Measurements from ENCODE around the gene SGK2.

The SGK2 gene

DNA sequence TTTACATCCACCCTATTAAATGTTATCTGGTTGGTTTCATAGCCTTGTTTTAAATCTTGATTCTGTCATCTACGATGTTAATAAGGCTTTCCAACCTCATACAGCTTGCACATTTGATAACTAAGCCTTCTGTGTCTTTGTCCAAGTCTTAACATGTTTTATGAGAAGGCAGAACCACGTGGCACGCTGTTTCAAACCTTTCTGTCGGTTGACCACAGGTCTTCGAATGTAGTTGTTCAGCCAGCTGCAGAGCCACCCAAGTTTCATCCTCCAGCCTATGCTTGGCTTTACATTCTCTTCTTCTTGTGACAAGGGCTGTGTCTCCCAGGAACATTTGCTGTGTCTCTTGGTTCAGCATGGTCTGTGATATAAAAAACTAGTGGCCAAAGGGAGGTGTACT lies 15.7 kb upstream of the SGK2 start:
- H3K4me3 ChIP-seq (IDR thresholded peaks at IDR 0.05; ENCODE audit: insufficient read depth, low read depth, low read length), result no peak overlapping the region
- H3K4me2 ChIP-seq, result peak overlapping the region; percentile 37
- peak overlapping the region; percentile 50 for H3K27ac ChIP-seq
- H4K20me1 ChIP-seq (ENCODE audit: insufficient read depth), result no peaks in the 10 kb centered on the region
- no peak overlapping the region for H3K9ac ChIP-seq
- H3K79me2 ChIP-seq (ENCODE audit: insufficient read depth, low read depth), result no peaks in the 10 kb centered on the region
- TF ChIP-seq, protein P1, sequence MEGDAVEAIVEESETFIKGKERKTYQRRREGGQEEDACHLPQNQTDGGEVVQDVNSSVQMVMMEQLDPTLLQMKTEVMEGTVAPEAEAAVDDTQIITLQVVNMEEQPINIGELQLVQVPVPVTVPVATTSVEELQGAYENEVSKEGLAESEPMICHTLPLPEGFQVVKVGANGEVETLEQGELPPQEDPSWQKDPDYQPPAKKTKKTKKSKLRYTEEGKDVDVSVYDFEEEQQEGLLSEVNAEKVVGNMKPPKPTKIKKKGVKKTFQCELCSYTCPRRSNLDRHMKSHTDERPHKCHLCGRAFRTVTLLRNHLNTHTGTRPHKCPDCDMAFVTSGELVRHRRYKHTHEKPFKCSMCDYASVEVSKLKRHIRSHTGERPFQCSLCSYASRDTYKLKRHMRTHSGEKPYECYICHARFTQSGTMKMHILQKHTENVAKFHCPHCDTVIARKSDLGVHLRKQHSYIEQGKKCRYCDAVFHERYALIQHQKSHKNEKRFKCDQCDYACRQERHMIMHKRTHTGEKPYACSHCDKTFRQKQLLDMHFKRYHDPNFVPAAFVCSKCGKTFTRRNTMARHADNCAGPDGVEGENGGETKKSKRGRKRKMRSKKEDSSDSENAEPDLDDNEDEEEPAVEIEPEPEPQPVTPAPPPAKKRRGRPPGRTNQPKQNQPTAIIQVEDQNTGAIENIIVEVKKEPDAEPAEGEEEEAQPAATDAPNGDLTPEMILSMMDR (conservative IDR thresholded peaks at IDR 0.05; ENCODE audit: low read depth, low read length), result no peak
- H2AFZ ChIP-seq (ENCODE audit: low read depth), result 0 out of 2 replicates have a peak overlapping the region, but pooled peaks have one; percentile 1
- peaks cover 35% of the 10 kb centered on the region for H3K4me1 ChIP-seq (ENCODE audit: low read depth, poor library complexity, severe bottlenecking)
- H3K27me3 ChIP-seq (ENCODE audit: insufficient read depth, low read depth), result no peaks in the 10 kb centered on the region
- H3K36me3 ChIP-seq (ENCODE audit: insufficient read depth), result no peaks in the 10 kb centered on the region

DNA sequence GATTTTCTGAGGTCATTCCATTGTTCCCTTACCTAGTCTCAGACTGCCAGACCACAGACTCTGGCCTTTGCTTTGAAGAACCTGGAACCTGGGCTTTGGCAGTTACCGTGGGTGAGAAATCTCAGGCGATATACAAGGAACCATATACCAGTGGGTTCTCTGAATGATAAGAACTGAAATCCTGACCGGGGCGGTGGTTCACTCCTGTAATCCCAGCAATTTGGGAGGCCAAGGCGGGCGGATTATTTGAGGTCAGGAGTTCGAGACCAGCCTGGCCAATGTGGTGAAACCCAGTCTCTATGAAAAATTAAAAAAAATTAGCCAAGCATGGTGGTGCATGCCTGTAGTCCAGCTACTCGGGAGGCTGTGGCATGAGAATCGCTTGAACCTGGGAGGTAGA lies 14.3 kb upstream of the SGK2 start:
- Histone ChIP-seq H3K79me2 (ENCODE audit: insufficient read depth, low read depth) (no peaks in the 10 kb centered on the region), H3K27ac (no peak overlapping the region; the same call in 1 of the 2 replicates), H3K4me3 (IDR thresholded peaks at IDR 0.05; ENCODE audit: insufficient read depth, low read depth, low read length) (no peak overlapping the region), H3K27me3 (ENCODE audit: insufficient read depth, low read depth) (no peaks in the 10 kb centered on the region), H3K4me2 (peak overlapping the region; percentile 37; the same call in 1 of the 2 replicates), H3K36me3 (ENCODE audit: insufficient read depth) (no peaks in the 10 kb centered on the region), H2AFZ (ENCODE audit: low read depth) (no peak overlapping the region), H4K20me1 (ENCODE audit: insufficient read depth) (no peaks in the 10 kb centered on the region), H3K4me1 (ENCODE audit: low read depth, poor library complexity, severe bottlenecking) (peaks cover 30% of the 10 kb centered on the region), H3K9ac (no peak overlapping the region)
- TF ChIP-seq, protein P1 (conservative IDR thresholded peaks at IDR 0.05; ENCODE audit: low read depth, low read length), result no peak

DNA sequence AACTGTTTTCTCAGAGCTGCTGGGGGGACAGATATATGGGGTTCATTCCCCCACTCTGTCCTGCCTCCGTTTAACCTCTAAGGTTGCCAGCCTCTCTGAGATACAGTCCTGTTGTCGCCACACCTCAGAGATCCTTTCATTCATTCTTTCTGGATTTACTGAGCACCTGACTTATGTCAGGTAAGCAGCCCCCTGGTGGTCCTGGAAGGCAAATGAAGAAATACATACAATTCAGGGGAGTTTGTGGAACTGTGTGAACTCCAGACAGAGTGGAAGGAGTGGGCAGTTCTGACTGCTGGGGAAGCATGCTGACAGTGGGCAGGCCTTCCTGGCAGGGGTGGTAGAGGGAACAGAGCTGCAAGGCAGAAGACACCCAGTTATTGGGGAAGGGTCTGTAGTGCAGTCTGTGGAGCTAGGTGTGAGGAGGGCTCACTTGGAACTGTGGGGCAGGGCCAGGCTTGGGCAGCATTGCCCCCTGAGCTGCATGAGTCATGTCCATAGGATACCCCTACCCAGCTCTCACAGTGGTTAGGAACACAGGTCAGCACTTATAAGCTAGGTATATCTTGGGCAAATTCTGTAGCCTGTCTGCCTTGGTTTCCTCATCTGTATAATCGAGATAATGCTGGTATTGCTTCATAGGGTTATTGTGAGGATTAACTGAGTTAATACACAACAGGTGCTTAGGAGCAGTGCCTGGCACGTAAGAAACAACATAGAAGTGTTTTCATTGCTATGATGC lies 12.8 kb upstream of the SGK2 start:
- TF ChIP-seq, protein P1 (conservative IDR thresholded peaks at IDR 0.05; ENCODE audit: low read depth, low read length), result 0 out of 2 replicates have a peak, but pooled peaks have one; percentile 22
- Histone ChIP-seq H3K4me3 (IDR thresholded peaks at IDR 0.05; ENCODE audit: insufficient read depth, low read depth, low read length) (no peak overlapping the region), H2AFZ (ENCODE audit: low read depth) (no peak overlapping the region), H3K4me2 (no peak overlapping the region), H3K79me2 (ENCODE audit: insufficient read depth, low read depth) (no peaks in the 10 kb centered on the region), H3K4me1 (ENCODE audit: low read depth, poor library complexity, severe bottlenecking) (peaks cover 30% of the 10 kb centered on the region), H4K20me1 (ENCODE audit: insufficient read depth) (no peaks in the 10 kb centered on the region), H3K36me3 (ENCODE audit: insufficient read depth) (no peaks in the 10 kb centered on the region), H3K9ac (no peak overlapping the region), H3K27me3 (ENCODE audit: insufficient read depth, low read depth) (no peaks in the 10 kb centered on the region), H3K27ac (no peak overlapping the region)

DNA sequence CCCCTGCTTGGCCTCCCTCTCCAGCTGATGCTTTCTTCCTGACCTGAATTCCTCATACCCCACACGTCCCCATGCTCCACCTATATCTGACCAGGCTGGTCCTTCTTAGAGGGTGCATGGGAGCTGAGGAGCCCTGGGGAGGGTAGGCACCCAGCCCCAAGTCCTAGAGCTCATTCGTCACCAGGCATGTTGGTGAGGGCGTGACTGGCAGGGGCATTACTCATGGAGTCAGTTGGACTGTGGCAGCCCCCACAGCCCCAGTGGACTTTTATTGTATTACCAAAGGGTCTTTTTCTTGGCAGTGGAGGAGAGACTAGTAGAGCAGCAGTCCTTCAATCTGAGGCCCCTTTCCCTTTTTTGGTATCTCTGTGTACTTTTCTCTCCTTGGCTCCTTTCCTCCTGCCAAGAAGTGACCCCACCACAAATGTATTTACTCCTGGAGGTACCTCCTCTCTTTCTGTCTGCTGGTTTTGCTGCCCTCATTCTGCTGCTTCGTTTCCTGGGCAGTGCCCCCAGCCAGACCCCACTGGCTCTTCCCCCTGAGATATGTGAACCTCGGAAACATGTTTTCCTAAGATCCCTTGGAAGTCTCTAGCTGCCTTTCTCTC lies 10.4 kb upstream of the SGK2 start:
- H3K36me3 ChIP-seq (ENCODE audit: insufficient read depth), result no peaks in the 10 kb centered on the region
- H4K20me1 ChIP-seq (ENCODE audit: insufficient read depth), result no peaks in the 10 kb centered on the region
- H3K4me3 ChIP-seq (IDR thresholded peaks at IDR 0.05; ENCODE audit: insufficient read depth, low read depth, low read length), result no peak overlapping the region
- no peak overlapping the region for H3K9ac ChIP-seq
- TF ChIP-seq, protein P1 (conservative IDR thresholded peaks at IDR 0.05; ENCODE audit: low read depth, low read length), result no peak
- H3K27me3 ChIP-seq (ENCODE audit: insufficient read depth, low read depth), result no peaks in the 10 kb centered on the region
- no peak overlapping the region for H2AFZ ChIP-seq (ENCODE audit: low read depth)
- no peaks in the 10 kb centered on the region for H3K79me2 ChIP-seq (ENCODE audit: insufficient read depth, low read depth)
- peaks cover 16% of the 10 kb centered on the region for H3K4me1 ChIP-seq (ENCODE audit: low read depth, poor library complexity, severe bottlenecking)
- H3K4me2 ChIP-seq, result no peak overlapping the region
- no peak overlapping the region for H3K27ac ChIP-seq
